Heart left ventricle (tissue), 13 donors: ENCODE measurements around the gene CSF1R.

Experiments used
- CTCF ChIP-seq, 12 donors: fragments of 200-600 bp; sonication (generic) in 4 of 12; IDR thresholded peaks; one replicate each; pipeline versions ENCODE4 v1.5.0 to v1.8.0; 2018 to 2022; ENCODE audit warnings: antibody characterized with exemption in 12 of 12, mild to moderate bottlenecking in 5 of 12
- POLR2A ChIP-seq, 2 donors: fragments of 450-650 bp; IDR thresholded peaks; one replicate each; pipeline ENCODE4 v1.6.1; 2017; ENCODE audit warnings: antibody characterized with exemption in 2 of 2, mild to moderate bottlenecking in 2 of 2, moderate library complexity in 2 of 2
- donor health status: ischemic (EF 13 %, LVEDD 7.1; RV severe dilation, severe dysfunction).
- donor health status: DM: no; HTN: yes; CAD: no.
- donor health status: DM: no; HTN: no; CAD: no.
- donor health status: ischemic (EF 25% LVEDD 6.9; RV normal size, moderate dysfunction).
- donor health status: ischemic (EF 25% LVEDD 5.7; RV mildly dilated, moderate dysfunction).
- donor health status: ischemic (EF 35%, LVEDD 5.7; RV mildly dilated, moderate dysfunction).
- donor health status: nonischemic (EF 11% LVEDD 7.7; RV severe dilation, severe dysfunction).
- donor health status: DM: yes; HTN: yes; CAD: no.
- donor health status: PGD.
- donor health status: ischemic (EF 29% LVEDD 5.4; RV normal size, mild dysfunction).
- donor health status: nonischemic (EF 23%, LVEDD 6.1; RV moderate dilation, normal function).

- TF ChIP-seq CTCF (IDR thresholded peaks at IDR 0.05) = no peak
- TF ChIP-seq POLR2A (IDR thresholded peaks at IDR 0.05) = no peak
Observed at GRCh38 chr5:150080696-150081435, 5.5 kb downstream of the CSF1R start.
